ENCODE results near the gene BICC1.

BICC1 gene

GRCh38 chr10:58873161-58873560, 360.5 kb downstream of the BICC1 start:
- no peaks in the 10 kb centered on the region for H3K36me3 ChIP-seq (ENCODE audit: insufficient read depth, low read length)
- no peaks in the 10 kb centered on the region for H3K9me3 ChIP-seq (ENCODE audit: control insufficient read depth, insufficient read depth, low read length)
- H3K9ac ChIP-seq (ENCODE audit: low read depth, low read length) = no peak overlapping the region
- H3K4me1 ChIP-seq (ENCODE audit: insufficient read depth, low read length) = no peaks in the 10 kb centered on the region

All from ES-I3 (cell line).